H1 (cell line): ENCODE results near the gene CNTN5. TPM values are rescaled to one million over a fixed set of nuclear protein-coding genes. Genes with fewer than 3 reads are reported as not detected.

Source experiments
- CTCF ChIA-PET: fragments of 300-600 bp; sonication (Branson Sonifier 250); formaldehyde crosslinking; loops from one replicate; lab custom pipeline; 2021; ENCODE audit not compliant: partially characterized antibody; lab: Charles Lee
- POLR2A ChIA-PET: fragments of 300-600 bp; sonication (Branson Sonifier 250); formaldehyde crosslinking; loops from one replicate; lab custom pipeline; 2021; ENCODE audit warnings: inconsistent platforms; ENCODE audit not compliant: partially characterized antibody; lab: Charles Lee
- DNase-seq, 2 experiments: peaks; one replicate each; pipeline versions ENCODE4 v3.0.0 to v3.0.0-alpha.2; 2010 to 2022; ENCODE audit warnings: low spot score in 2 of 2, low read depth in 1 of 2, mixed read lengths in 1 of 2
- FAIRE-seq: peaks from 2 replicates; lab custom pipeline; 2011; peaks lifted over from hg19 to GRCh38; lab: Jason Lieb, UNC
- H2AFZ ChIP-seq: 2 replicates; pipeline ENCODE4 v1.8.1; 2012; ENCODE audit warnings: low read length, inconsistent platforms
- H2AK5ac ChIP-seq: 2 replicates; pipeline ENCODE4 v1.6.1; 2013; ENCODE audit warnings: low read depth, low read length
- H2BK120ac ChIP-seq: replicated peaks from 2 replicates; pipeline ENCODE3; 2013; ENCODE audit warnings: low read depth, low read length, inconsistent platforms
- H2BK12ac ChIP-seq: 2 replicates; pipeline ENCODE4 v1.6.1; 2013; ENCODE audit warnings: low read depth, low read length
- H2BK15ac ChIP-seq: 2 replicates; pipeline ENCODE4 v1.6.1; 2013; ENCODE audit warnings: low read length
- H2BK20ac ChIP-seq: 2 replicates; pipeline ENCODE4 v1.6.1; 2013; ENCODE audit warnings: low read length
- H2BK5ac ChIP-seq: 2 replicates; pipeline ENCODE4 v1.6.1; 2013; ENCODE audit warnings: low read depth, low read length
- H3K14ac ChIP-seq: 2 replicates; pipeline ENCODE4 v1.6.1; 2013; ENCODE audit warnings: inconsistent platforms; ENCODE audit not compliant: insufficient read length
- H3K18ac ChIP-seq: 2 replicates; pipeline ENCODE4 v1.6.1; 2013; ENCODE audit warnings: low read length; ENCODE audit errors: extremely low read depth
- H3K23ac ChIP-seq: 2 replicates; pipeline ENCODE4 v1.6.1; 2013; ENCODE audit warnings: inconsistent platforms; ENCODE audit not compliant: insufficient read length
- H3K23me2 ChIP-seq: 2 replicates; pipeline ENCODE4 v1.6.1; 2013; ENCODE audit warnings: low read depth, low read length
- H3K27ac ChIP-seq: 2 replicates; pipeline ENCODE4 v1.6.1; 2011; ENCODE audit warnings: low read depth, low read length, inconsistent platforms
- H3K27me3 ChIP-seq, 4 experiments: replicated peaks in 1 of 4; 1 replicate in 1 of 4; 2 replicates in 3 of 4; pipeline versions ENCODE4 v1.6.1 to v1.8.1; 2011 to 2013; ENCODE audit warnings: low read length in 3 of 4, mild to moderate bottlenecking in 3 of 4, inconsistent platforms in 2 of 4, mixed read lengths in 2 of 4, moderate library complexity in 1 of 4; ENCODE audit not compliant: control insufficient read depth in 3 of 4, insufficient read depth in 3 of 4; ENCODE audit errors: extremely low read depth in 1 of 4
- H3K36me3 ChIP-seq, 4 experiments: 2 replicates each; pipeline versions ENCODE4 v1.6.1 to v1.8.1; 2011 to 2013; ENCODE audit warnings: mild to moderate bottlenecking in 4 of 4, low read length in 3 of 4, moderate library complexity in 2 of 4, control low read depth in 1 of 4, inconsistent platforms in 1 of 4; ENCODE audit not compliant: insufficient read depth in 4 of 4, control insufficient read depth in 2 of 4
- H3K4ac ChIP-seq: replicated peaks from 2 replicates; pipeline ENCODE3; 2013; ENCODE audit warnings: low read length, low read depth, mixed read lengths, inconsistent platforms; ENCODE audit not compliant: insufficient read length
- H3K4me1 ChIP-seq, 4 experiments: replicated peaks in 1 of 4; 1 replicate in 1 of 4; 2 replicates in 3 of 4; pipeline versions ENCODE4 v1.6.1 to v1.8.1; 2011 to 2013; ENCODE audit warnings: low read length in 3 of 4, inconsistent platforms in 2 of 4, mixed read lengths in 1 of 4; ENCODE audit not compliant: insufficient read depth in 4 of 4, control insufficient read depth in 3 of 4
- H3K4me2 ChIP-seq, 2 experiments: 2 replicates each; pipeline versions ENCODE4 v1.6.1 to v1.8.1; 2011 to 2013; ENCODE audit warnings: low read depth in 2 of 2, low read length in 2 of 2, control low read depth in 1 of 2, inconsistent platforms in 1 of 2, mild to moderate bottlenecking in 1 of 2; ENCODE audit not compliant: insufficient read depth in 1 of 2
- H3K4me3 ChIP-seq, 4 experiments: fragments of 200-600, 300-600 bp in 1 of 4; sonication (generic), shearing (Covaris generic), sonication (Bioruptor Twin) in 1 of 4; 2 replicates each; pipeline versions ENCODE4 v1.5.1 to v1.8.1; 2011 to 2016; ENCODE audit warnings: low read length in 4 of 4, low read depth in 3 of 4, control low read depth in 2 of 4, inconsistent platforms in 2 of 4, mild to moderate bottlenecking in 2 of 4, mixed read lengths in 1 of 4, moderate library complexity in 1 of 4; ENCODE audit not compliant: insufficient read depth in 2 of 4; ENCODE audit errors: extremely low read depth in 1 of 4
- H3K56ac ChIP-seq: replicated peaks from 2 replicates; pipeline ENCODE3; 2013; ENCODE audit warnings: low read depth, mild to moderate bottlenecking, mixed read lengths, low read length, inconsistent platforms; ENCODE audit not compliant: insufficient read length
- H3K79me1 ChIP-seq: 2 replicates; pipeline ENCODE4 v1.6.1; 2013; ENCODE audit warnings: low read depth, low read length, control low read depth
- H3K79me2 ChIP-seq, 2 experiments: 2 replicates each; pipeline versions ENCODE4 v1.6.1 to v1.8.1; 2012 to 2013; ENCODE audit warnings: low read length in 2 of 2, mild to moderate bottlenecking in 2 of 2, inconsistent platforms in 1 of 2; ENCODE audit not compliant: insufficient read depth in 2 of 2, control insufficient read depth in 1 of 2
- H3K9ac ChIP-seq, 4 experiments: replicated peaks in 1 of 4; 1 replicate in 1 of 4; 2 replicates in 3 of 4; pipeline versions ENCODE4 v1.6.1 to v1.8.1; 2011 to 2013; ENCODE audit warnings: low read depth in 3 of 4, low read length in 3 of 4, control low read depth in 2 of 4, mild to moderate bottlenecking in 2 of 4, moderate library complexity in 2 of 4, inconsistent platforms in 1 of 4; ENCODE audit errors: extremely low read depth in 1 of 4
- H3K9me3 ChIP-seq, 2 experiments: 2 replicates each; pipeline versions ENCODE4 v1.6.1 to v1.8.1; 2012 to 2013; ENCODE audit warnings: mild to moderate bottlenecking in 2 of 2, moderate library complexity in 2 of 2, control low read depth in 1 of 2, inconsistent platforms in 1 of 2, low read depth in 1 of 2, low read length in 1 of 2, mixed read lengths in 1 of 2; ENCODE audit not compliant: insufficient read depth in 2 of 2
- H4K20me1 ChIP-seq, 2 experiments: replicated peaks in 1 of 2; 2 replicates each; pipeline versions ENCODE3 to v1.8.1; 2011 to 2013; ENCODE audit warnings: inconsistent platforms in 2 of 2, low read length in 2 of 2, mild to moderate bottlenecking in 1 of 2; ENCODE audit not compliant: insufficient read depth in 2 of 2, control insufficient read depth in 1 of 2
- H4K5ac ChIP-seq: 2 replicates; pipeline ENCODE4 v1.6.1; 2013; ENCODE audit warnings: low read length, low read depth, mixed read lengths, inconsistent platforms; ENCODE audit not compliant: insufficient read length
- H4K8ac ChIP-seq: 2 replicates; pipeline ENCODE4 v1.8.0; 2013; ENCODE audit warnings: mild to moderate bottlenecking, moderate library complexity, low read length, inconsistent platforms; ENCODE audit not compliant: insufficient read depth; ENCODE audit errors: extremely low read depth
- H4K91ac ChIP-seq: replicated peaks from 2 replicates; pipeline ENCODE3; 2013; ENCODE audit warnings: low read length, mixed read lengths, inconsistent platforms; ENCODE audit not compliant: insufficient read length
- BCL11A ChIP-seq, 2 experiments: IDR thresholded peaks; one replicate each; pipeline ENCODE4 v1.6.1; 2011; ENCODE audit warnings: low read depth in 2 of 2, low read length in 2 of 2, mild to moderate bottlenecking in 2 of 2
- GABPA ChIP-seq: IDR thresholded peaks from 2 replicates; pipeline ENCODE4 v1.6.1; 2011; ENCODE audit warnings: mild to moderate bottlenecking, low read length, moderate library complexity, borderline replicate concordance; ENCODE audit not compliant: insufficient read depth
- KDM1A ChIP-seq: fragments of 200-600, 300-600 bp; sonication (generic); IDR thresholded peaks from 2 replicates; pipeline ENCODE4 v1.7.1; 2016; ENCODE audit warnings: mild to moderate bottlenecking, low read length, borderline replicate concordance
- POLR2AphosphoS5 ChIP-seq: IDR thresholded peaks from 2 replicates; pipeline ENCODE4 v1.6.1; 2011; ENCODE audit warnings: low read depth, low read length
- SIN3A ChIP-seq, 2 experiments: IDR thresholded peaks in 1 of 2; conservative IDR thresholded peaks in 1 of 2; 2 replicates each; pipeline ENCODE4 v1.6.1; 2011 to 2012; ENCODE audit warnings: low read length in 2 of 2, improper control_type of control experiment in 1 of 2, low read depth in 1 of 2, mild to moderate bottlenecking in 1 of 2
- WGBS, 2 experiments: shearing (Covaris generic) in 1 of 2; methylation state at CpG; one replicate each; pipeline versions ENCODE4 v1.1.6 to v1.1.7; 2013 to 2015; ENCODE audit warnings: low lambda C conversion rate in 2 of 2, mixed read lengths in 2 of 2, inconsistent platforms in 1 of 2, low coverage in 1 of 2, missing lambda C conversion rate in 1 of 2; ENCODE audit not compliant: insufficient replicate concordance in 2 of 2, insufficient coverage in 1 of 2, insufficient read length in 1 of 2; ENCODE audit errors: extremely low coverage in 1 of 2, missing lambda C conversion rate in 1 of 2; 5-methylcytosine and 5-hydroxymethylcytosine counted together
- polyA plus RNA-seq, 7 experiments: library from polyadenylated mRNA; depleted of rRNA in 3 of 7; stranded (reverse) in 5 of 7; unstranded in 2 of 7; fragments of >200 nt in 5 of 7; fragments of 200-250 nt in 2 of 7; gene quantifications; 1 replicate in 5 of 7; 2 replicates in 1 of 7; 4 replicates in 1 of 7; pipeline versions ENCODE4 v1.2.1 to v1.2.3, GENCODE V29; 2011 to 2013; ENCODE audit warnings: missing spikeins in 2 of 7, mixed read lengths in 2 of 7
- total RNA-seq: library from RNA; stranded (reverse); fragmentation: NEBNext Ultra II Directional; extraction: Animal tissue kit (Norgen Biotek cat#: 25700); gene quantifications from 2 replicates; pipeline ENCODE4 v1.2.1, GENCODE V29; 2021

CNTN5 gene
- total and polyA plus RNA-seq, 2 of the 8 experiments (the other 6 are each of a cell fraction or from before 2014, with no cell fraction given), result not detected

GRCh38 chr11:99645934-99646333 is 625.2 kb downstream of the CNTN5 start:
- no peak for FAIRE-seq
- POLR2A ChIA-PET, result no interaction called here
- TF ChIP-seq POLR2AphosphoS5 (no peak), KDM1A (no peak), GABPA (no peak), SIN3A (conservative IDR thresholded peaks at IDR 0.05 in 1 of 2, IDR thresholded peaks at IDR 0.05 in 1 of 2; ENCODE audit: low read depth in 1 of 2, low read length in 2 of 2) (no peak), BCL11A (IDR thresholded peaks at IDR 0.05; ENCODE audit: low read depth in 2 of 2, low read length in 2 of 2) (no peak)

More at GRCh38 chr11:99645934-99646333, 625.2 kb downstream of the CNTN5 start:
- H4K91ac ChIP-seq, result no peak overlapping the region
- 97% methylated on average over 2 of the region's 2 CpGs; no CpG with 5 or more reads in 1 of the 2 experiments for WGBS, 2 experiments
- H3K79me2 ChIP-seq, result no peaks in the 10 kb centered on the region
- H3K18ac ChIP-seq, result no peak overlapping the region
- no peaks in the 10 kb centered on the region for H3K23me2 ChIP-seq
- no peaks in the 10 kb centered on the region for H4K20me1 ChIP-seq
- no peaks in the 10 kb centered on the region for H3K36me3 ChIP-seq
- no peak overlapping the region for H3K56ac ChIP-seq
- no peak overlapping the region for H3K4me2 ChIP-seq
- no peak overlapping the region for H4K5ac ChIP-seq
- H2AK5ac ChIP-seq, result no peak overlapping the region
- no peak overlapping the region for H2BK5ac ChIP-seq
- H3K4ac ChIP-seq, result no peak overlapping the region
- no peak overlapping the region for H2BK15ac ChIP-seq
- H3K27ac ChIP-seq, result no peak overlapping the region
- H3K27me3 ChIP-seq, result no peaks in the 10 kb centered on the region
- CTCF ChIA-PET, result no interaction called here
- H3K9me3 ChIP-seq, result no peaks in the 10 kb centered on the region
- H2AFZ ChIP-seq, result no peak overlapping the region
- H3K14ac ChIP-seq, result no peak overlapping the region
- no peak overlapping the region for H2BK120ac ChIP-seq
- DNase-seq, result no peak
- H4K8ac ChIP-seq, result no peak overlapping the region
- no peak overlapping the region for H3K9ac ChIP-seq
- H3K4me1 ChIP-seq, result no peaks in the 10 kb centered on the region
- H3K23ac ChIP-seq, result no peak overlapping the region
- H3K79me1 ChIP-seq, result no peaks in the 10 kb centered on the region
- no peak overlapping the region for H2BK12ac ChIP-seq
- H2BK20ac ChIP-seq, result no peak overlapping the region
- no peak overlapping the region for H3K4me3 ChIP-seq
